Measurements from ENCODE around the gene MAGI3. TPM values are rescaled to one million over a fixed set of nuclear protein-coding genes. Genes with fewer than 3 reads are reported as not detected.

Gene MAGI3
- total and polyA plus RNA-seq, 2 of the 13 experiments (the other 11 are each of a cell fraction or from before 2014, with no cell fraction given) = 4.0 to 11.8 TPM

DNA sequence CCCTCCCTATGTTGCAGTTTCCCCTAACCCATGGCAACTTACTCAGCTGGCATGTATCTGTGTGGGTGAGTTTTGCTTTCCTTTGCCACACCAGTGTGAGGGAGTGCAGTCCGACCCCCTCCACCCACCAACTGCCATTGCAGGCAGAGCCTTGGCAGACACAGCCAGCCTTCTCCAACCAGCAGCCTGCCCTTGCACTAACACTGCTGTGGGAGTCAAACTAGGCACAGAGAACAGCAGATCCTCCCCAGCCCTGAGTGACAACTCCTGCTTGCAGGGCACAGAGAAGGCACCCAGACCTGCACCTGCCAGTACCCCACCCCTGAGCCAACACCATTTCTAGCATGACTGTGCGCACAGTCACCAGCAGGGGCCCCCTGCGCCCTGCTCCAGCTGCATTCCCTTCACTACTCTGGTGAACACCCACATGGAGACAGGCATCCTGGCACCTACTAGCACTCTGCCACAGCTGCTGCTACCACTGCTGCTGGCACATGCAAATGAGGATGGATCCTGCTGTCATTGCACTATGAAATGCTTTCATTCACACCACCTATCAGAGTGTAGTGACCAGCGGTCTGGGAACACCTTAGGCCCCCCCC, 98.4 kb downstream of the MAGI3 start:
- H3K79me2 ChIP-seq (ENCODE audit: insufficient read depth, low read length) = no peaks in the 10 kb centered on the region
- H3K36me3 ChIP-seq (replicated peaks in 1 of 2; ENCODE audit: control insufficient read depth in 1 of 2, insufficient read depth in 2 of 2, low read length in 2 of 2) = no peaks in the 10 kb centered on the region
- H3K4me1 ChIP-seq (ENCODE audit: insufficient read depth, low read length) = no peaks in the 10 kb centered on the region
- in situ Hi-C loops (cut with HindIII; ENCODE audit: extremely low pct_ligation_motif_present, low pct_unique_long_range_greater_than_20kb) = loop anchor here (25.0 kb wide), 1 partner anchor 174 kb away; no protein-coding TSS in a partner anchor
- ChIA-PET CTCF (ENCODE audit: low intra/inter-chr PET ratio, low total read pairs) (interaction anchor here (2.2 kb wide), 1 partner anchor 189 kb away, joined by 5 read pairs; no protein-coding TSS in a partner anchor), POLR2A (no interaction called here)
- no peak overlapping the region for H3K4me3 ChIP-seq (replicated peaks in 1 of 3; ENCODE audit: insufficient read depth in 1 of 3, low read depth in 2 of 3, low read length in 3 of 3)
- H3K9me3 ChIP-seq (ENCODE audit: low read length) = peaks cover 12% of the 10 kb centered on the region; the same call in 1 of the 2 replicates
- H2AFZ ChIP-seq (ENCODE audit: low read length) = no peak overlapping the region
- H3K27ac ChIP-seq (ENCODE audit: extremely low read length, insufficient read depth, low read length) = no peak overlapping the region
- H3K9ac ChIP-seq (ENCODE audit: insufficient read depth, low read depth, low read length) = no peak overlapping the region
- FAIRE-seq = no peak
- intact Hi-C loops (cut with micrococcal nuclease; ENCODE audit: unreplicated experiment) = loop anchor here (1.0 kb wide), 1 partner anchor 190 kb away; no protein-coding TSS in a partner anchor
- DNase-seq (ENCODE audit: low spot score) = peak; percentile 13
- WGBS (ENCODE audit: low lambda C conversion rate) = 95% methylated on average over 4 of the region's 4 CpGs
- ATAC-seq = peak; percentile 93
- BruUV-seq (replicated peaks) = no TSS peak
- no peaks in the 10 kb centered on the region for H3K27me3 ChIP-seq (ENCODE audit: control insufficient read depth in 1 of 2, insufficient read depth in 2 of 2, low read length in 2 of 2)
- no peaks in the 10 kb centered on the region for H4K20me1 ChIP-seq (ENCODE audit: insufficient read depth, low read length)
- H3K4me2 ChIP-seq (ENCODE audit: low read depth, low read length) = no peak overlapping the region
- TF ChIP-seq NR3C1 (CRISPR knock-in tag; IDR thresholded peaks at IDR 0.05) = no peak
- TF ChIP-seq RAD21 (CRISPR knock-in tag; IDR thresholded peaks at IDR 0.05) = peak; percentile 71
- no peak for TF ChIP-seq HDAC2 (CRISPR knock-in tag; IDR thresholded peaks at IDR 0.05)
- TF ChIP-seq STAG1 (CRISPR knock-in tag; IDR thresholded peaks at IDR 0.05) = peak; percentile 82
- TF ChIP-seq, protein P1, sequence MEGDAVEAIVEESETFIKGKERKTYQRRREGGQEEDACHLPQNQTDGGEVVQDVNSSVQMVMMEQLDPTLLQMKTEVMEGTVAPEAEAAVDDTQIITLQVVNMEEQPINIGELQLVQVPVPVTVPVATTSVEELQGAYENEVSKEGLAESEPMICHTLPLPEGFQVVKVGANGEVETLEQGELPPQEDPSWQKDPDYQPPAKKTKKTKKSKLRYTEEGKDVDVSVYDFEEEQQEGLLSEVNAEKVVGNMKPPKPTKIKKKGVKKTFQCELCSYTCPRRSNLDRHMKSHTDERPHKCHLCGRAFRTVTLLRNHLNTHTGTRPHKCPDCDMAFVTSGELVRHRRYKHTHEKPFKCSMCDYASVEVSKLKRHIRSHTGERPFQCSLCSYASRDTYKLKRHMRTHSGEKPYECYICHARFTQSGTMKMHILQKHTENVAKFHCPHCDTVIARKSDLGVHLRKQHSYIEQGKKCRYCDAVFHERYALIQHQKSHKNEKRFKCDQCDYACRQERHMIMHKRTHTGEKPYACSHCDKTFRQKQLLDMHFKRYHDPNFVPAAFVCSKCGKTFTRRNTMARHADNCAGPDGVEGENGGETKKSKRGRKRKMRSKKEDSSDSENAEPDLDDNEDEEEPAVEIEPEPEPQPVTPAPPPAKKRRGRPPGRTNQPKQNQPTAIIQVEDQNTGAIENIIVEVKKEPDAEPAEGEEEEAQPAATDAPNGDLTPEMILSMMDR (CRISPR knock-in tag; IDR thresholded peaks at IDR 0.05) = peak; percentile 70

DNA sequence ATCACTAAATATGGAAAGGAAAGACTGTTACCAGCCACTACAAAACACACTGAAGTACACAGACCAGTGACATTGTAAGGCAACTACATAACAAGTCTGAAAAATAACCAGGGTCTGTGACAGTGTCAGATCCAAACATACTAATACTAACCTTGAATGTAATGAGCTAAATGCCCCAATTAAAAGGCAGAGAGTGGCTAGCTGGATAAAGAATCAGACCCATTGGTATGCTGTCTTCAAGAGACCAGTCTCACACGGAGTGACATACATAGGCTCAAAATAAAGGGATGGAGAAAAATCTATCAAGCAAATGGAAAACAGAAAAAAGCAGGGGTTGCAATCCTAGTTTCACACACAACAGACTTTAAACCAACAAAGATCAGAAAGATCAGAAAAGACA, 100.1 kb downstream of the MAGI3 start:
- intact Hi-C loops (cut with micrococcal nuclease; ENCODE audit: unreplicated experiment) = no loop called here
- Histone ChIP-seq H3K4me1 (ENCODE audit: insufficient read depth, low read length) (no peaks in the 10 kb centered on the region), H3K9ac (ENCODE audit: insufficient read depth, low read depth, low read length) (no peak overlapping the region), H3K4me2 (ENCODE audit: low read depth, low read length) (no peak overlapping the region), H2AFZ (ENCODE audit: low read length) (no peak overlapping the region), H4K20me1 (ENCODE audit: insufficient read depth, low read length) (no peaks in the 10 kb centered on the region), H3K27me3 (ENCODE audit: control insufficient read depth in 1 of 2, insufficient read depth in 2 of 2, low read length in 2 of 2) (no peaks in the 10 kb centered on the region), H3K36me3 (replicated peaks in 1 of 2; ENCODE audit: control insufficient read depth in 1 of 2, insufficient read depth in 2 of 2, low read length in 2 of 2) (no peaks in the 10 kb centered on the region), H3K9me3 (ENCODE audit: low read length) (peaks cover 12% of the 10 kb centered on the region; the same call in 1 of the 2 replicates), H3K27ac (ENCODE audit: extremely low read length, insufficient read depth, low read length) (no peak overlapping the region), H3K79me2 (ENCODE audit: insufficient read depth, low read length) (no peaks in the 10 kb centered on the region), H3K4me3 (replicated peaks in 1 of 3; ENCODE audit: insufficient read depth in 1 of 3, low read depth in 2 of 3, low read length in 3 of 3) (no peak overlapping the region)
- ATAC-seq (no peak), DNase-seq (ENCODE audit: low spot score) (no peak), FAIRE-seq (no peak)
- BruUV-seq (replicated peaks) = no TSS peak
- TF ChIP-seq TCF7 (IDR thresholded peaks at IDR 0.05; ENCODE audit: low read depth) (no peak), FOXJ3 (CRISPR knock-in tag; IDR thresholded peaks at IDR 0.05; ENCODE audit: borderline replicate concordance) (no peak), ZNF468 (CRISPR knock-in tag; IDR thresholded peaks at IDR 0.05) (no peak), MAF1 (CRISPR knock-in tag; IDR thresholded peaks at IDR 0.05; ENCODE audit: borderline replicate concordance) (no peak)
- TF ChIP-seq, protein P2, sequence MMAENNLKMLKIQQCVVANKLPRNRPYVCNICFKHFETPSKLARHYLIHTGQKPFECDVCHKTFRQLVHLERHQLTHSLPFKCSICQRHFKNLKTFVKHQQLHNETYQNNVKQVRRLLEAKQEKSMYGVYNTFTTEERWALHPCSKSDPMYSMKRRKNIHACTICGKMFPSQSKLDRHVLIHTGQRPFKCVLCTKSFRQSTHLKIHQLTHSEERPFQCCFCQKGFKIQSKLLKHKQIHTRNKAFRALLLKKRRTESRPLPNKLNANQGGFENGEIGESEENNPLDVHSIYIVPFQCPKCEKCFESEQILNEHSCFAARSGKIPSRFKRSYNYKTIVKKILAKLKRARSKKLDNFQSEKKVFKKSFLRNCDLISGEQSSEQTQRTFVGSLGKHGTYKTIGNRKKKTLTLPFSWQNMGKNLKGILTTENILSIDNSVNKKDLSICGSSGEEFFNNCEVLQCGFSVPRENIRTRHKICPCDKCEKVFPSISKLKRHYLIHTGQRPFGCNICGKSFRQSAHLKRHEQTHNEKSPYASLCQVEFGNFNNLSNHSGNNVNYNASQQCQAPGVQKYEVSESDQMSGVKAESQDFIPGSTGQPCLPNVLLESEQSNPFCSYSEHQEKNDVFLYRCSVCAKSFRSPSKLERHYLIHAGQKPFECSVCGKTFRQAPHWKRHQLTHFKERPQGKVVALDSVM (CRISPR knock-in tag; IDR thresholded peaks at IDR 0.05) = no peak
- in situ Hi-C loops (cut with HindIII; ENCODE audit: extremely low pct_ligation_motif_present, low pct_unique_long_range_greater_than_20kb) = loop anchor here (25.0 kb wide), 1 partner anchor 172 kb away; no protein-coding TSS in a partner anchor
- WGBS (ENCODE audit: low lambda C conversion rate) = 100% methylated on average over 1 of the region's 1 CpG
- ChIA-PET POLR2A (no interaction called here), CTCF (ENCODE audit: low intra/inter-chr PET ratio, low total read pairs) (interaction anchor here (2.2 kb wide), 1 partner anchor 188 kb away, joined by 5 read pairs; no protein-coding TSS in a partner anchor)
